SH-SY5Y (cell line): ENCODE data around the gene ARL3.

Experiments
- GATA2 ChIP-seq: IDR thresholded peaks from 2 replicates; pipeline ENCODE4 v1.6.1; 2011; ENCODE audit warnings: mild to moderate bottlenecking, low read depth, low read length
- GATA3 ChIP-seq: IDR thresholded peaks from 2 replicates; pipeline ENCODE4 v1.6.1; 2011; ENCODE audit warnings: low read depth, mild to moderate bottlenecking, low read length, moderate library complexity

- no peak for TF ChIP-seq GATA2
- TF ChIP-seq GATA3 = no peak
Measured at GRCh38 chr10:102681696-102682095, 32.5 kb downstream of the ARL3 start.
